ENCODE results near the gene PTPRD.

The PTPRD gene

DNA sequence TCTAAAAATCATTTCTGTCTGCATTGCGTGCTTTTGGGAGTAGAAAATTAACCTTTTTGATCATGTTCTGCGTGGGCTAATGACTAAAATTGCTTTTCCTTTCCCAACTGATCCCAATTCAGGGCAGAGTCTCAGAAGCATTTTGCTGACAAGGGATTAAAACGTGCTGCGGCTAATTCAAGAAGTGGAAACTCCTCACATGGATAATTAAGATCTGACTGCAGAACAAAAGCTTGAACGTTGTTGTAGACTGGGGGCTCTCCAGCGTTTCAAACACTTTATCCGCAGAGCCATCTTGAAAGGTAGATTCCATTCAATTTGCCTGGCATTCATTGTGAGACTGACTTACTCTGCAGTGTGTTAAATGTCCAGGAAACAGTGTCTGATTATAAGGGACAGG, 2327.9 kb downstream of the PTPRD start:
- H3K36me3 ChIP-seq (ENCODE audit: insufficient read depth, low read length): no peaks in the 10 kb centered on the region
- H2AFZ ChIP-seq (ENCODE audit: low read length, unreplicated experiment): no peak overlapping the region
- H3K27ac ChIP-seq (ENCODE audit: low read depth, low read length): no peak overlapping the region
- H3K79me2 ChIP-seq (ENCODE audit: control insufficient read depth, insufficient read depth, low read length, unreplicated experiment): no peaks in the 10 kb centered on the region
- H3K4me1 ChIP-seq (ENCODE audit: control insufficient read depth, insufficient read depth, low read length, unreplicated experiment): no peaks in the 10 kb centered on the region
- no peak overlapping the region for H3K4me3 ChIP-seq (ENCODE audit: low read depth, low read length)
- no peaks in the 10 kb centered on the region for H3K27me3 ChIP-seq (ENCODE audit: insufficient read depth, low read length)

DNA sequence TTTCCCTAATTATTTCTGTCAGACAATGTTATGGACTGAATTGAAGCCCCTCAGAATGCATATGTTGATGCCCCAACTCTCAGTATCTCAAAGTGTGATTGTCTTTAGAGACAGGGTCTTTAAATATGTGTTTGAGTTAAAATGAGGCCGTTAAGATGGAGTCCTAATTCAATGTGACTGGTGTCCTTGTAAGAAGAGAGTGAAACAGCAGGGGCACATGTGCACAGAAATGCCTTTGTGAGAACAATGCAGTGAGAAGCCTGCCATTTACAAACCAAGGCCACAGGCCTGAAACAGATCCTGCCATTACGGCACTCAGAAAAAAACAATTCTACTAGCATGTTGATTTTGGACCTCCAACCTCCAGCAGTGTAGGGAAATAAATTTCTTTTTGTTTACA, 2330.3 kb downstream of the PTPRD start:
- no peaks in the 10 kb centered on the region for H3K4me1 ChIP-seq (ENCODE audit: control insufficient read depth, insufficient read depth, low read length, unreplicated experiment)
- no peaks in the 10 kb centered on the region for H3K36me3 ChIP-seq (ENCODE audit: insufficient read depth, low read length)
- no peak overlapping the region for H3K27ac ChIP-seq (ENCODE audit: low read depth, low read length)
- H2AFZ ChIP-seq (ENCODE audit: low read length, unreplicated experiment): no peak overlapping the region
- no peaks in the 10 kb centered on the region for H3K79me2 ChIP-seq (ENCODE audit: control insufficient read depth, insufficient read depth, low read length, unreplicated experiment)
- H3K27me3 ChIP-seq (ENCODE audit: insufficient read depth, low read length): no peaks in the 10 kb centered on the region
- H3K4me3 ChIP-seq (ENCODE audit: low read depth, low read length): no peak overlapping the region

DNA sequence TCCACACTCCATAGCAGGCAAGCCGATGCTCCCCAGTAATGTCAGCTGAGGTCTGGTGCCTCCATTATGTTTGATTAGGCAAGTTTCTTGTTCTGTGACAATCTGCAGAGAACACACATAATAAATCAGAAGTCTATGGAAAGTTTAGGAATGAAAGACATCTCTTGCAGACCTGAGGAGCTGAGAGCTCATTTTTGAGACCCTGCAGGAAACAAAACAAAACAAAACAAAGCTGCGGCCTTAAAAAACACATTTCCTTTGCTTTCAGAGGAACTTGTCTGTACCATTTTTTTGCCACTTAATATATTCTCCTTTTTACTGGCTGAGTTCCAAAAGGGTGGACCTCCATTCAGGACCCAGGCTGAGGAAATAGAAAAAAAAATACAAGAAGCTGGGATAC, 2332.0 kb downstream of the PTPRD start:
- H3K4me3 ChIP-seq (ENCODE audit: low read depth, low read length): no peak overlapping the region
- no peaks in the 10 kb centered on the region for H3K4me1 ChIP-seq (ENCODE audit: control insufficient read depth, insufficient read depth, low read length, unreplicated experiment)
- no peaks in the 10 kb centered on the region for H3K36me3 ChIP-seq (ENCODE audit: insufficient read depth, low read length)
- no peaks in the 10 kb centered on the region for H3K27me3 ChIP-seq (ENCODE audit: insufficient read depth, low read length)
- no peak overlapping the region for H3K27ac ChIP-seq (ENCODE audit: low read depth, low read length)
- no peaks in the 10 kb centered on the region for H3K79me2 ChIP-seq (ENCODE audit: control insufficient read depth, insufficient read depth, low read length, unreplicated experiment)
- H2AFZ ChIP-seq (ENCODE audit: low read length, unreplicated experiment): no peak overlapping the region

DNA sequence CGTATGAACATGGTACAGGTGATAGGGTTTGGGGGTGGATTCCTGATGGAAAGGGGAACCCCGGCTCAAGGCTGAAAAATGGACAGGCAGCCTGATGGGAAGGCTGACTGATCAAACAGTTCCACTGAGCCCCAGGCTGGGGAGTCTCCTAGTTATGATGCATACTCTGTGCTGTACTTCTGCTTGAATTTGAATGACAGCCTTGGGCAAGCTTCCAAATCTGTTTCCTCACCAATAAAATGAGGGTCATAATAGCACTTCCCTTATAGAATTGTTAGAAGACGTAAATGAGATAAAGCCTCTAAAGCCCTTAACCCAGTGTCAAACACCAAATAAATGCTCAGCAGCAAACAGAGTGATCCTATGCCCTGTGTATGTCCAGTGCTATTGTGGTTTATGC, 2334.8 kb downstream of the PTPRD start:
- H3K27me3 ChIP-seq (ENCODE audit: insufficient read depth, low read length): no peaks in the 10 kb centered on the region

DNA sequence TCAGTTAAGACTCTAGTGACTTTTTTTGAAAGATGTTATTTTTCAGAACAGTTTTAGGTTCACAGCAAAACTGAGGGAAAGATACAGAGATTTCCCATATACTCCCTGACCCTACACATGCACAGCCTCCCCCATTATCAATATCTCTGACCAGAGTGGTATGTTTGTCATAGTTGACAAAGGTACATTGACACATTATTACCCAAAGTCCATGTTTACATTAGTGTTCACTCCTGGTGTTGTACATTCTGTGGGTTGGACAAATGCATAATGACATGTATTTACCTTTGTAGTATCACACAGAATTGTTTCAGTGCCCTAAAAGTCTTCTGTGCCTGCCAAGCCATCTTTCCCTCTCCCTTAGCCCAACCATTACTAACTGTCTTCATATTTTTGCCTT, 2342.6 kb downstream of the PTPRD start:
- Histone ChIP-seq H3K36me3 (ENCODE audit: insufficient read depth, low read length) (no peaks in the 10 kb centered on the region), H3K27ac (ENCODE audit: low read depth, low read length) (no peak overlapping the region), H2AFZ (ENCODE audit: low read length, unreplicated experiment) (no peak overlapping the region), H3K27me3 (ENCODE audit: insufficient read depth, low read length) (no peaks in the 10 kb centered on the region), H3K4me3 (ENCODE audit: low read depth, low read length) (no peak overlapping the region), H3K4me1 (ENCODE audit: control insufficient read depth, insufficient read depth, low read length, unreplicated experiment) (no peaks in the 10 kb centered on the region), H3K79me2 (ENCODE audit: control insufficient read depth, insufficient read depth, low read length, unreplicated experiment) (no peaks in the 10 kb centered on the region)

More for the DNA sequence above, 2334.8 kb downstream of the PTPRD start:
- Histone ChIP-seq H3K27ac (ENCODE audit: low read depth, low read length) (no peak overlapping the region), H3K79me2 (ENCODE audit: control insufficient read depth, insufficient read depth, low read length, unreplicated experiment) (no peaks in the 10 kb centered on the region), H3K4me1 (ENCODE audit: control insufficient read depth, insufficient read depth, low read length, unreplicated experiment) (no peaks in the 10 kb centered on the region), H2AFZ (ENCODE audit: low read length, unreplicated experiment) (no peak overlapping the region), H3K4me3 (ENCODE audit: low read depth, low read length) (no peak overlapping the region), H3K36me3 (ENCODE audit: insufficient read depth, low read length) (no peaks in the 10 kb centered on the region)

DNA sequence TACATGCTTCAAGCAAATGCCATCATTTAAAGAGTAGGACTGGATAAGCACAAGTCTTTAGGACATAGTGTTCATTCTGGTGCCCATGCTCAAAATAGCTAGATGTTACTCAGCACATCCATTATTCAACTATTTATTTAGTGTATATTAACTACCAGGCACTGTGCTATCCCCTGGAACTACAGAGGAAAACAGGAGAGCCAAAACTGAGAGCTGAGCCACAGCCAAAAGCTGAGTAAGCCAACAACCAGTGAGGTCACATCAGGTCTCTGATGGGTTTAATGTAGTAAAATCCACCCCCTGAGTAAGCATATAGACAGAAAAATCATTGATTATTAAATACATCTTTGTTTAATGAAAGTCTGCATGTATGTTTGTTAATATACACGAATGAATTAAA, 2343.9 kb downstream of the PTPRD start:
- no peak overlapping the region for H2AFZ ChIP-seq (ENCODE audit: low read length, unreplicated experiment)
- no peaks in the 10 kb centered on the region for H3K4me1 ChIP-seq (ENCODE audit: control insufficient read depth, insufficient read depth, low read length, unreplicated experiment)
- no peak overlapping the region for H3K27ac ChIP-seq (ENCODE audit: low read depth, low read length)
- no peak overlapping the region for H3K4me3 ChIP-seq (ENCODE audit: low read depth, low read length)
- no peaks in the 10 kb centered on the region for H3K27me3 ChIP-seq (ENCODE audit: insufficient read depth, low read length)
- H3K36me3 ChIP-seq (ENCODE audit: insufficient read depth, low read length): no peaks in the 10 kb centered on the region
- no peaks in the 10 kb centered on the region for H3K79me2 ChIP-seq (ENCODE audit: control insufficient read depth, insufficient read depth, low read length, unreplicated experiment)

DNA sequence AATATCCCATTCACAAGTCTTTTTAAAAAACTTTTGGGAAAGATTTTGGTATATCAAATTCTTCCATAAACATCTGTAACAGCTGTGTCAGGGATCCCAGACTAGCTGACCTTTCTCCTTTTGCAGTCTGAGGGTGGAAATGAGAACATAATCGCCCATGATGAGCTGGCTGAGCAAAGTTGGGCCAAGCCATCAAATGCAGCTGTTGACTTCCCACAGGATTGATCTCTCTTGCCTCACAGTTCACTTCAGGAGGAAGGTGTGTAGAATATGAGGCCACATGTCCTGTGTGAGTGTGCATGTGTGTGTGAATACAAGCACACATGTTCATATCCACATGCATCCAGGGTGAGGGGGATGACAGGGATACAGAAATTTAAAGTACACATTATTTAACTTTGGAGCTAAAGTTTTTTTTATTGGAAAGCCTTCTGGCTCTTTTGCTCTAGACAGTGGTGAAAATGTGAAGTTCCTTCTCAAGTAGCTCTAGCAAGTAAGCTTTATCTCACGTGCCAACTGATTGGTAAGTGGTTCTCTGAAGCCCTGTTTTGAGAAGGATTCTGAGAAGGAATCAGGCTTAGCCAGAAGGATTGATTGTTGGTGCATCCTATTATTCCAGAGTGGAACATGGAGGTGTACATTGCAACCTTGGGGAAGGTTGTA, 2344.5 kb downstream of the PTPRD start:
- H3K4me3 ChIP-seq (ENCODE audit: low read depth, low read length): no peak overlapping the region
- H3K79me2 ChIP-seq (ENCODE audit: control insufficient read depth, insufficient read depth, low read length, unreplicated experiment): no peaks in the 10 kb centered on the region
- H3K27ac ChIP-seq (ENCODE audit: low read depth, low read length): no peak overlapping the region
- no peaks in the 10 kb centered on the region for H3K36me3 ChIP-seq (ENCODE audit: insufficient read depth, low read length)
- H2AFZ ChIP-seq (ENCODE audit: low read length, unreplicated experiment): no peak overlapping the region
- no peaks in the 10 kb centered on the region for H3K4me1 ChIP-seq (ENCODE audit: control insufficient read depth, insufficient read depth, low read length, unreplicated experiment)
- H3K27me3 ChIP-seq (ENCODE audit: insufficient read depth, low read length): no peaks in the 10 kb centered on the region

DNA sequence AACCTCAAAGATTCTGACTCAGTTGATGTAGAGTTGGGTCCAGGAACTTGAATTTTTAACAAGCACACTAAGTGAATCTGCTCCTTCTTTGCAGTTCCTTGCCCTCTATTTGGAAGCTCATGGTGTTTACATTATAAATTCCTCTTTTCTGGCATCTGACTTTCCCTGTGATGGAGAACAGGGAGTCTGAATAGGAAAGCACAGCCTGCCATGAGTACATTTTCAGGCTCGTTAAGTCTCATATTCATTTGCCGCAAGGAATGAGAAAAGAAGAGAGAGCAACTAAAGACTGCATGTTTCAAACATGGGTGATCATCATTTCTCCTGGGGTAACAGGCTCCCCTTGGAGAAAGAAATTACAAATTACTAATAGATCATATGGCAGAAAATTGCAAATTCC, 2345.2 kb downstream of the PTPRD start:
- H3K4me3 ChIP-seq (ENCODE audit: low read depth, low read length): no peak overlapping the region
- H3K27me3 ChIP-seq (ENCODE audit: insufficient read depth, low read length): no peaks in the 10 kb centered on the region
- no peaks in the 10 kb centered on the region for H3K4me1 ChIP-seq (ENCODE audit: control insufficient read depth, insufficient read depth, low read length, unreplicated experiment)
- H2AFZ ChIP-seq (ENCODE audit: low read length, unreplicated experiment): no peak overlapping the region
- no peaks in the 10 kb centered on the region for H3K36me3 ChIP-seq (ENCODE audit: insufficient read depth, low read length)
- H3K27ac ChIP-seq (ENCODE audit: low read depth, low read length): no peak overlapping the region
- H3K79me2 ChIP-seq (ENCODE audit: control insufficient read depth, insufficient read depth, low read length, unreplicated experiment): no peaks in the 10 kb centered on the region

DNA sequence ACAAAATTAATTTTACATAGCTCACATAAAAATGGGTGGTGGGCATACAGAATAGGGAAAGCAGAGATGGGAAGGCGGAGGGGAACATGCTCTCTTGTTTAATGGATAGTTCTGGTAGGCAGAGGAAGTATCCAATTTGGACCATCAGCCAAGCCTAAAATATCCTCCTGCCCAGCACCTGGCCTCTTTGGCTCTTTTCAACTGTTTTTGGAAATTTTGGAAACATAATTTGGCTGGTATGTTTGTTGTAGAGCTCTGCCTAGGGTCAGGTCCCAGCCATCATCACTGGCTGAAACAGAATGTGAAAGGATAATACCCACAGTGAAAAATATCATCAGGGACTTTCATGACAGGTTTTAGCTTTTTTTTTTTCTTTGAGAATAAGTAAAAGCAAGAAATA, 2345.9 kb downstream of the PTPRD start:
- H3K4me3 ChIP-seq (ENCODE audit: low read depth, low read length): no peak overlapping the region
- H3K36me3 ChIP-seq (ENCODE audit: insufficient read depth, low read length): no peaks in the 10 kb centered on the region
- H3K4me1 ChIP-seq (ENCODE audit: control insufficient read depth, insufficient read depth, low read length, unreplicated experiment): no peaks in the 10 kb centered on the region
- no peak overlapping the region for H2AFZ ChIP-seq (ENCODE audit: low read length, unreplicated experiment)
- H3K27me3 ChIP-seq (ENCODE audit: insufficient read depth, low read length): no peaks in the 10 kb centered on the region
- no peak overlapping the region for H3K27ac ChIP-seq (ENCODE audit: low read depth, low read length)
- no peaks in the 10 kb centered on the region for H3K79me2 ChIP-seq (ENCODE audit: control insufficient read depth, insufficient read depth, low read length, unreplicated experiment)

DNA sequence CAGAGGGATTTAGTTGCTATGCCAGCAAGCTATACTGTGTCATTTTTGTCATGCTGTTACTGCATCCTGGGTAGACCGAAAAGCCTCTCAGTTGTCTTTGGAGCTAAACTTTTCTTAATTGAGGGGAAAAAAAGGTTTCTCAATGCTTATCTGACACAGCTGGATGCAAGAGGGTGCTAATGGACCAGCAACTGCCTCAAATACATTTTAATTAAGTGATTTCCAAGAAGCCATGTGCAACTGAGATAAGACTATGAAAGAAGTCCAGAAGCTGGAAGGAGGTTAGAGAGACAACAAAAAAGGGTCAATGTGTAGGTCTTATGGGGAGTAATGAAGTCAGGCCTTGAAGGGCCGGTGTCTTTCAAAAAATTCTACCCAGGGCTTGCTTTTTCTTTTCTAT, 2347.5 kb downstream of the PTPRD start:
- H3K36me3 ChIP-seq (ENCODE audit: insufficient read depth, low read length): no peaks in the 10 kb centered on the region
- no peak overlapping the region for H3K27ac ChIP-seq (ENCODE audit: low read depth, low read length)
- H3K4me1 ChIP-seq (ENCODE audit: control insufficient read depth, insufficient read depth, low read length, unreplicated experiment): no peaks in the 10 kb centered on the region
- H3K79me2 ChIP-seq (ENCODE audit: control insufficient read depth, insufficient read depth, low read length, unreplicated experiment): no peaks in the 10 kb centered on the region
- H2AFZ ChIP-seq (ENCODE audit: low read length, unreplicated experiment): no peak overlapping the region
- H3K4me3 ChIP-seq (ENCODE audit: low read depth, low read length): no peak overlapping the region
- no peaks in the 10 kb centered on the region for H3K27me3 ChIP-seq (ENCODE audit: insufficient read depth, low read length)
